Hematopoietic multipotent progenitor cell treated with erythropoietin and hydrocortisone succinate and interleukin-3 and kit ligand, for 8 days (in vitro differentiated cells): ENCODE results near the gene SRM.
"Not testable (repeated sequence)": the region's sequence is repeated elsewhere in the genome, so short reads cannot be mapped to it uniquely, and the experiment has no call there.

Experiments
- DNase-seq: peaks from one replicate; pipeline ENCODE4 v3.0.0-alpha.2; 2015

The SRM gene

DNA sequence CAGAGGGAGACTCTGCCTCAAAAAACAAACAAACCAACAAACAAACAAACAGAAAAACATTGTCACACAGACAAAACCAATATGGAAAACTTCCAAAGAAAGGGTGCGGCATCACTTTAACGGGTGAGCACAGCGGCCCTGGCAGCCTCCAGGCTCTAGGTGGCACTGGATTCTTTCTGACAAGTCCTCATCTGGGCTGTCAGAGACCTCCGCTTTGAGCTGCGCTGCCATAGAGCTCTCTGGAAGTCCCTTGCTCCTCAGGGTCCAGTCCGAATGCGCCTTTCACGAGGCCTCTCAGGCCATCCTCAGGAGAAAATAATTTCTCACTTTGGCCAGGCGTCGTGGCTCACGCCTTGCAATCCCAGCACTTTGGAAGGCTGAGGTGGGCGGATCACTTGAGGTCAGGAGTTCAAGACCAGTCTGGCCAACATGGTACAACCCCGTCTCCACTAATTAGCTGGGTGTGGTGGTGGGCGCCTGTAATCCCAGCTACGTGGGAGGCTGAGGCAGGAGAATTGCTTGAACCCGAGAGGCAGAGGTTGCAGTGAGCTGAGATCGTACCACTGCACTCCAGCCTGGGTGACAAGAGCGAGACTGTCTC, 4.2 kb upstream of the SRM start:
- peak; percentile 59 for DNase-seq

GRCh38 chr1:11062965-11063401, 3.2 kb upstream of the SRM start:
- no peak for DNase-seq

DNA sequence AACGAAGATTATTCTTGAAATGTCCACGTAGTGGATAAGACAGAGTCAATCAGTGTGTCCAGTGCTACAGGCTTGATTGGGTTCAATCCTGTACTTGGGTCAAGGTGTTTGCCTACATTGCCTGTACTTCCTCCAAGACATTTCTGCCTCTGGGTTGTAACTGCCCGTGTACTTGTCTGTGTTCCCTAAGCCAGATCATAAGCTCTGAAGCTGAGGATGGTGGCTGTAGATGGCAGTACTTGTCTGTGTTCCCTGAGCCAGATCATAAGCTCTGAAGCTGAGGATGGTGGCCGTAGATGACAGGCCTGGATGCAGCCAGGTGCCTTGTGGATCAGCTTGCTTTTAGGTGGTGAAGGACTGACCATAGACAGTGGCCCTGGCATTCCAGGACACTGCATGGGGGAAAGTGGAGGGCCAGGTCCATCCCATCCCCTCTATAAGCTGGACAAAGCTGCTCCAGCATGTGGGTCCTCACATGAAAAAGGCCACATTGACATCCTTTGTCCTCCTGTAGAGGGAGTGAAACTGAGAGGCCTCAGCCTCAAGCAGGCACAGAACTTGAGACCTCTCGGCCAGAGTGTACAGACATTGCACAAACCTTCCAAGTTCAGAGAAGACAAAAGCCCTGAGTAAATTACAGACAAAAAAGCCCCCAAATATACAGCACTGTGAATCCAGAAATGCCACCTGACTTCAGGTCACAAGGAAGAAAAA, 2.0 kb upstream of the SRM start:
- no peak for DNase-seq

DNA sequence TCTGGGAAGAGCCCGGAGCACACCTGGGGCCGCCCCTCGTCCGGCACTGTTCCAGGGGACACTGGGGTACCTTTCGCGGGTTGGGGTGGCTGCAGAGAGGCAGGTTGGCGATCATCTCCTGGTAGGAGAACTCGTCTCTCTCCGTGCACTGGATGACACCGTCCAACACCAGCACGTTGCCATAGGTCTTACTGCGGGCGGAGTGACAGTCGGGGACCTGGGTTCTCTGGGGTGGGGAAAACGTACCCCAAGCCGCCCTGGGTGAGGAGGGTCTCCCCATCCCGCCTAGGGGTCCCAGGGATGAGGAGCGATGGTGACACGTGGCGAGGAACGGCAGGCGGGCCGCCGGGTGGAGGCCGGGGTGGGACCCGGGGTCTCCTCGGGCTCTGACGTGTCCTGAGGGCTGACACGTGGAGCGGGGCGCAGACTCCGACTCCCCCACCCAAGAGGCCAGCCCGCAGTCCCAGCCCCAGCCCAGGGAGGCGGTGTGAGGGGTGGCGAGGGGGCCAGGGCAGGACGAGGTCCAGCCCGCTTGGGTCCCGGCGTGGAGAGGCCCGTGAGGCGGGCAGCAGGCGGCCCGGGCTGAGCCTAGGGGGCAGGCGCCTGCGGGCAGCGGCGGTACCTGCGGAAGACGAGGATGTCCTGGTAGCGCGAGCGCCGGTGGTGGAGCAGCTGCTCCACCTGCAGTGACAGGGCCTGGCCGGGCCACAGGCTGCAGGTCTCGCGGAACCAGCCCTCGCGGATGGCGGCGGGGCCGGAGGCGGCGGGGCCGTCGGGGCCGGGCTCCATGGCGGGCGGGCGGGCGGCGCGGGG, 457 bp downstream of the SRM start:
- DNase-seq: peak; percentile 29

DNA sequence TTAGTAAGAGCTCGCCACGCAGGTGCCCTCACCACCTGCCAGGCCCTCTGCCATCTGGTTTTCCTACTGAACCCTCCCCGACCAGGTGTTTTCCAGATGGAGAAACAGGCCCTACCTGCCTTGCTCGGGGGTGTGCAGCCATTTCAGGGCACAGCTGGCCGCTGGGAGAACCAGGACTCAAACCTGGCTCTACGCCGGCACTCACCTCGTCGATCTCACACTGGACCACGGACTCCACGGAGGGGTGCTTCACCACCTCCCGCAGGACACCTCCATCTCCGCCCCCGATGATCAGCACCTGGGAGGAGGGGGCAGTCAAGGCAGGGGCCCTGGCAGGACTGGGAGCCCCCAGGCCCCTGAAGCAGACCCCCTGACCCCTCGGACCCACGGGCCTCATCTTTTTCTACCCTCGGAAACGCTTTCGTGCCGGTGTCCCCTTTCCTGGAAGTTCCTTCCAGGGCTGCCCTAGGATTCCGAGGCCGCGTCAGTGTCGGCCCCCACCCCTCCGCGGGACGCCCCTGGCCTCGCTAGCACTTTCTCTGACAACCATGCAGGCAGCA, 1.1 kb downstream of the SRM start:
- DNase-seq: no peak

- no peak for DNase-seq
These were observed 1.8 kb downstream of the SRM start for GRCh38 chr1:11058026-11058425.

DNA sequence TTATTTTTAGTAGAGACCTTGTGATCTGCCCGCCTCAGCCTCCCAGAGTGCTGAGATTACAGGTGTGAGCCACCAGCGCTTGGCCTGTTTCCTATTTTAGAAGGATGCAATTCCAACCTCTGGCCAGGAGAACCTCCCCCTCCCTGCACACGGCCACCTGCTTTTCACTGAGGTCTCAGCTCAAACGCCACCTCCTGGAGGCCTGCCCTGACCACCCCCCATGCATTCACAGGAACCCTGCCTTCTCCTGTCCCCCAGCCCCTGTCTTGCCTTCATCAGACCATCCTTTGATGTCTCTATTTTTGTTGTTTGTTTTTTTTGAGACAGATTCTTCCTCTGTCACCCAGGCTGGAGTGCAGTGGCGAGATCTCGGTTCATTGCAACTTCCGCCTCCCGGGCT, 2.3 kb downstream of the SRM start:
- no peak for DNase-seq

- no peak for DNase-seq
These were observed 3.3 kb downstream of the SRM start for GRCh38 chr1:11056504-11056903.

DNA sequence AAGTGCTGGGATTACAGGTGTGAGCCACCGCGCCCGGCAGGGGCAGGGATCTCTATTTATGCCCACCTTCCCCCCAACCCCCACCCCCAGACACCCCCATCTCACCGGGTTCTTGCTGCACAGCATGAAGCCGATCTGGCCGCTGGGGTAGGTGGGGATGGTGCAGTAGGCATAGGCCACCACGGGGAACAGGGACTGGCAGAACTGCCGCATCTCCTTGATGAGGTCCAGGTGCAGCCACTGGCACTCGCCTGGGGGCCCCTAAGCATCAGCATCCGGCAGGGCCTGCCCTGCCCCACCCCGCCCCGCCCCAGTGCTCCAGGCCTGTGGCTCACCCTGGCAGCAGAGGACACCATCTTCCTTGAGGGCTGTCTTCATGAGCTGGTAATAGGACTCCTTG, 4.1 kb downstream of the SRM start:
- DNase-seq: no peak

DNA sequence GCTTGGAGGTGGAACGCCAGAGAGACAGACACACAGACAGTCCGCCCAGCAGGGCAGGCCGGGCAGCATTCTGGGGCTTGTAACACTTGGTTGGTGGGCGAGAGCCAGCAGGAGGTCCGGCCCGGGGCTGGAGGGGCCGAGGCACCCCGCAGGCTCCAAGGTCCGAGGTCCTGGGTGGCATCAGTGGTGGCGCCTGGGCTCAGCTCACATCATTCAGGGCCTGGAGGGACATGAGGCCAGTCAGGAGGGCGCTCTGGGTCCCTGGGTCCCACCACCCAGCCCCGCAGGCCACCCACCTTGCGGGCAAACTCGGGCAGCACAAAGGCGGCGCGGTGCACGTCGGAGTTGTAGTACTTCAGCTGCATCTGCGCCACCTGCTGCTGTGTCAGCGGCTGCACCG, 5.2 kb downstream of the SRM start:
- no peak for DNase-seq

GRCh38 chr1:11054181-11054580, 5.6 kb downstream of the SRM start:
- no peak for DNase-seq

DNA sequence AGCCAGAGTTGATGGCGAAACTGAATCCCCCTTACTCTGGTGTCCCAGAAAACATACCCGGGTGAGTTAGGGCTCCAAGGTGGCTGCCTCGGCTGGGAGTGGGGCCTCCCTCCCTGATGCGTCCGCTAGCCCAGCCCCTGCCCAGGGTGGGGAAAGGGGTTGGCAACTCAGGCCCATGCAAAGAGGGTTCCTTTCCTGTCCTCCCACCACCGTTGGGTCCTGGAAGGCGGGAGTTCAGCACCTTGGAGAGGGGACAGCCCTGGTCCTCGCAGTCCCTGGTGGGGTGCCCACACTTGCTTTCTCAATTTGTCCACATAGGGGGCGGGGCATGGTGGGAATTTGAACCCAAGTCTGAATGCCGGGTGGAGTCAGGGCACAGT, 6.1 kb downstream of the SRM start:
- DNase-seq: peak; percentile 33

GRCh38 chr1:11052839-11053757, 6.7 kb downstream of the SRM start:
- peak; percentile 54 for DNase-seq

- no peak for DNase-seq
These were observed 7.9 kb downstream of the SRM start for GRCh38 chr1:11051781-11052511.

DNA sequence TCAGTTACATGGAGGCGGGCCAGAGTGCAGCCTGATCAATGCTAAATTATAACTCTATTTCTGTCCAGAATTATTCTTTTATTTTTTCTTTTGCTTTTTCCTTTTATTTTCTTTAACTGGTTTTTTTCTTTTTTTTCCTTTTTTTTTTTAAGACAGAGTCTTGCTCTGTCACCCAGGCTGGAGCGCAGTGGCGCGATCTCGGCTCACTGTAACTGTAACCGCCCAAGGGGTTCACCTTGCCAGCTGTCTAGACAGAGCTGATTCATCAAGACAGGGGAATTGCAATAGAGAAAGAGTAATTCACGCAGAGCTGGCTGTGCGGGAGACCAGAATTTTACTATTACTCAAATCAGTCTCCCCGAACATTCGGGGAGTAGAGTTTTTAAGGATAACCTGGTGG, 8.7 kb downstream of the SRM start:
- DNase-seq: not testable (repeated sequence)

DNA sequence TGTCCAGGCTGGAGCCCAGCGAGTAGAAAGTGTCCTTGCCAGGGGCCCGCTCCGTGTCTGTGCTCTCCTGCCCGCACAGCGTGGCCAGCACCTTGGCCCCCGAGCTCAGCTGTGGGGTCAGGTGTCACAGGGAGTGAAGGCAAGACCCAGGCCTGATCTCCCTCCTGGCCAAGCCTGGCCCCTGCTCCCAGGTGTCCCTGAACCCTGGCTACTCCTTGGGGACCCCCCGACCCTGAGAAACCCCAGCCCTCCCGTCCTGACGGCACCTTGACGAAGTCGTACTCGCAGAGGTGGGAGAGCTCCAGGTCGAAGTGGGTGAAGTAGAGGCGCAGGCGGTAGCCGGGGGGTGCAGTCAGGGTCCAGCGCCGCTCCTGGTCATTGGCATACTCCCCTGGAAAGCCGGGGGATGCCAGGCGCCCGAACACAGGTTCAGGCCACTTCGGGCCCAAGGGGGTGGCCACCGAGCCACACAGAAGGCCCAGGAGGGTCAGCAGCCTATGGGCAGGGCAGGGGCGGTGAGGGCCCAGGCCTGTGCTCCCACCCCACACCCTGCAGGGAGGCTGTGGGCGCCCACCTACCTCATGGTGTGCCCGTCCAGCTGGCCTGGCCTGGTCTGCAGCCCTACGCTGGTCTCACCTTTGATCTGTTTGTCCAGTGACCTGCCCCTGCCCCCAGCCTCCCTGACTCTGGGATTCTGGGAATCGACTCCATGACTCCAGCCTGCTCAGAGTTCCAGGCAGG, 13.0 kb downstream of the SRM start, which contains the start of gene MASP2:
TSS of gene MASP2 (minus strand) at position 615 of the 741 bp plus-strand sequence. CDS start at position 583, 32 bp downstream.
- DNase-seq: no peak

DNA sequence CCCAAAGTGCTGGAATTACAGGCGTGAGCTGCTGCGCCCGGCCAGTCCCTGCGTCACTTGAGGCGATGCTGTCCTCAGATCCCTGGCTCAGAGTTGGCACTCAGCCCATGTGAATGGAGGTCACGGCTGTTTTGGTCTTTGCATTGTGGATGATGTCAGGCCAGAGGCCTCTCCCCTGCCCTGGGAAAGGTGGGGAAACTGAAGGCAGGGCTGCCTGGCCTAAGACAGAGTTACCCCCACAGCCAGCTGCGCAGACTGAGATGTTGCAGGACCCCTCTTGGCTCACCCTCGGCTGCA, 13.6 kb downstream of the SRM start:
- DNase-seq: no peak

GRCh38 chr1:11045428-11046269, 14.2 kb downstream of the SRM start:
- DNase-seq: no peak

GRCh38 chr1:11044849-11045427, 14.9 kb downstream of the SRM start:
- DNase-seq: no peak
